GM12872 (cell line): Measurements from ENCODE around the gene GNAQ.

Experiments
- TF ChIP-seq, protein P1 (sequence below): IDR thresholded peaks from 3 replicates; pipeline ENCODE4 v1.5.1; 2011; ENCODE audit warnings: low read depth, mild to moderate bottlenecking, low read length, moderate library complexity; ENCODE audit not compliant: insufficient read depth

Gene GNAQ

DNA sequence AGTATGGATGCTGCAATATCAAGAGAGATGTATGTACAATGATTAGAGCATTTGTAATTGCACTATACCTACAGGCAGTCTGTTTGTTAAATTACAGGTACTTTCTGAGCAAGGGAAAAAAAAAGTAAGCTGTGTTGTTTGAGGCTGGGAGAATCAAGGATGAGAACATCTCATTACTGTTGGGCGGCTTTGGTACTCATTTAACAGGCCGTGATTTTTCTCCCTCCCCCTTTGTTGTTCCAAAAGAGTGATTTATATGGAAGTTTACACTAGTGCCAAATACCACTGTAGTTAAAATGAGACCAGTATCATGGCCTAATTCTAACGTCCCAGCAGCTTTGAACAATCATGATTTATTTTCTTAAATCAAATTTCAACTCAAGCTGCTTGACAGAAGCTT lies 312.3 kb downstream of the GNAQ start:
- TF ChIP-seq, protein P1, sequence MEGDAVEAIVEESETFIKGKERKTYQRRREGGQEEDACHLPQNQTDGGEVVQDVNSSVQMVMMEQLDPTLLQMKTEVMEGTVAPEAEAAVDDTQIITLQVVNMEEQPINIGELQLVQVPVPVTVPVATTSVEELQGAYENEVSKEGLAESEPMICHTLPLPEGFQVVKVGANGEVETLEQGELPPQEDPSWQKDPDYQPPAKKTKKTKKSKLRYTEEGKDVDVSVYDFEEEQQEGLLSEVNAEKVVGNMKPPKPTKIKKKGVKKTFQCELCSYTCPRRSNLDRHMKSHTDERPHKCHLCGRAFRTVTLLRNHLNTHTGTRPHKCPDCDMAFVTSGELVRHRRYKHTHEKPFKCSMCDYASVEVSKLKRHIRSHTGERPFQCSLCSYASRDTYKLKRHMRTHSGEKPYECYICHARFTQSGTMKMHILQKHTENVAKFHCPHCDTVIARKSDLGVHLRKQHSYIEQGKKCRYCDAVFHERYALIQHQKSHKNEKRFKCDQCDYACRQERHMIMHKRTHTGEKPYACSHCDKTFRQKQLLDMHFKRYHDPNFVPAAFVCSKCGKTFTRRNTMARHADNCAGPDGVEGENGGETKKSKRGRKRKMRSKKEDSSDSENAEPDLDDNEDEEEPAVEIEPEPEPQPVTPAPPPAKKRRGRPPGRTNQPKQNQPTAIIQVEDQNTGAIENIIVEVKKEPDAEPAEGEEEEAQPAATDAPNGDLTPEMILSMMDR: no peak

DNA sequence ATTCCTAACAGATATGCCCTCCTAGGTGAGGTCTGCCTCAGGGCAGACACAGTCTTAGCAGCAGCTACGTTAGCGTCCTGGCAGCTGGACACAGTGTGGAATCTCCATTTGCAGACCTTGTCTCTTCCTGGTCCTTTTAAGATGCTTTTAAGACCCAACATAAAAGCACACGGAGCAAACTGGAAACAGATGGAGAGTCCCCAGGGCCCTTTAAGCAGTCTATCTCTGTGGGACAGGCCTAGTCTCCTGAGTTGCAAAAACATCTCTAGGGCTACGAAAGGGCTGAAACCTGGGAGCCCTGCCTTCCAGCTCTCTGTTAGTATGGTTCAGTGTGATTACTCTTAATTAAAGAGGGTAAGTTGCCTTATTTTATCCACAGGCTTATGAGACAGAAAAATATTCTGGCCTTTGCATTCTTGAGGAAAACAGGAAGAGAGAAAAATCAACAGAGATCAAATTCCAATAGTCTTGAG lies 317.5 kb downstream of the GNAQ start:
- TF ChIP-seq, protein P1: no peak

DNA sequence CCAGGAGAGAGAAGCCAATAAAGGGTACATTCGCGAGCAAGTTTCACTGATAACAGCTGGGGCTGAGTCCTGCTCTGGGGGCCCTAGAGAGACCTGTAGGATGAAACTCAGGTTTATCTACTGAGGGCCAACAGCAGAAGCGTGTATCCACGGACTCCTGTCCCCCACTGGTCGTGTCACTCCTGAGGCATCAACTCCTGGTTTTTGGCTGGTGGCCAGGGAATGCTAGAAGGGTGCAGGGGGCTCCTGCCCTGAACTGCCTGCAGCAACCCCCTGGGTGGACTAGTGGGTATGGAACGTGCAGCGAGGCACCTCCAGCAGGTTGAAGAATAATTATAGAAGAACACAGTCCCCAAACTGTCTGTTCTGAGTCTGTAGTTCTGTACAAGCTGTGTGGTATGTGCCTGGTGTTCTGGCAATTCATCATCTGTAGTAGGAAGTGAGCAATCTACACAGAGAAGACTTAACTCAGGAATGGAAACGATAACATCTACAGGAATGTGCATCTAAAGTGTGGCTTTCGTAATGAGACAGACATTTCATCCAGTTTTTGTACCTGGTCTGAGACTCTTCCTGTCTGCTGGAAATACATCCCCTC lies 319.0 kb downstream of the GNAQ start:
- TF ChIP-seq, protein P1: no peak

DNA sequence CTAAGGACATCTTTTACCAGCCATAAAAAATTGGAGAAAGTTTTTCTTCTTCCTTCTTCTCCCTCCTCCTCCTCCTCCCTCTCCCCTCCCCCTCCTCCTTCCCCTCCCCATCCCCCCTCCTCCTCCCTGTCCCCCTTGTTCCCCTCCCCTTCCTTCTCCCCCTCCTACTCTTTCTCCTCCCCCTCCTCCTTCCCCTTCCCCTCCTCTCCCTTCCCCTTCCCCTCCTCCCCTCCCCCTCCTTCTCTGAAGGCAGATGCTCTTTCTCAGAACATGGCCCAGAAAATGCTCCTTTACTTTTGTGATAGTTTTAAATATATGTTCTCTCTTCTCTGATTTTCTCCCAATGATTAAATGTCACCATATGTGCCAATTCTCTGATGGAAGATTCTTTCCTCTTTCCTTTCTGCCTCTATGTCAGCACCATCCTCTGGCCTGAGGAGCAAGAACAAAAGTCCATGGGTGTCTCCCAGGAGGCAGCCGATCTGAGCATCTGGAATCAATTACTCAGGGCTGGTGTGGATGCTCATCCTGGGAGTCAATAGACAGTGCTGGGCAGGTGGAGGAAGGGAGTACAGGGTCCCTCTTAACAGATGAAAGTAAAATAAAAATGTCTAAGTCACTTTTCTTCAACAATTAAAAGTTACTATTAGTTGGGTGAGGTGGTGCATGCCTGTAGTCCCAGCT lies 320.5 kb downstream of the GNAQ start:
- TF ChIP-seq, protein P1: no peak

DNA sequence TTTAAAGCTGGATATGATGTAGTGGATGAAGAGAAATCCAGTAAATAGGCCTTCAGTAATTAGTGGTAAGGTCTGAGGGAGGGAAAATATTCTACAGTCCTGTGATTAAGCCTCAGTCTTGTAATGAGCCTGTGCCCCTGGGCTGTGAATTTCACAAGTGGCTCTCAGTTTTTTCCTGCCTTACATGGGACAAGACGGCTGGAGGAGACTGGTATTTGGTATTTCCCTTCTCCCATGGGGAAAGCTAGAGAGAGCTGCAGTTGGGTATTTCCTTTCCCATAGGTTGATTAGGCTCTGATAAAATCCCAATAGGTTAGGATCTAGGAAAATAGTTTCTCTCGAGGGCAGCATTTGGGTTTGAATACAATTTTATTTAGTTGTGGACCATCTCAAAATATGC lies 321.3 kb downstream of the GNAQ start:
- TF ChIP-seq, protein P1: no peak

DNA sequence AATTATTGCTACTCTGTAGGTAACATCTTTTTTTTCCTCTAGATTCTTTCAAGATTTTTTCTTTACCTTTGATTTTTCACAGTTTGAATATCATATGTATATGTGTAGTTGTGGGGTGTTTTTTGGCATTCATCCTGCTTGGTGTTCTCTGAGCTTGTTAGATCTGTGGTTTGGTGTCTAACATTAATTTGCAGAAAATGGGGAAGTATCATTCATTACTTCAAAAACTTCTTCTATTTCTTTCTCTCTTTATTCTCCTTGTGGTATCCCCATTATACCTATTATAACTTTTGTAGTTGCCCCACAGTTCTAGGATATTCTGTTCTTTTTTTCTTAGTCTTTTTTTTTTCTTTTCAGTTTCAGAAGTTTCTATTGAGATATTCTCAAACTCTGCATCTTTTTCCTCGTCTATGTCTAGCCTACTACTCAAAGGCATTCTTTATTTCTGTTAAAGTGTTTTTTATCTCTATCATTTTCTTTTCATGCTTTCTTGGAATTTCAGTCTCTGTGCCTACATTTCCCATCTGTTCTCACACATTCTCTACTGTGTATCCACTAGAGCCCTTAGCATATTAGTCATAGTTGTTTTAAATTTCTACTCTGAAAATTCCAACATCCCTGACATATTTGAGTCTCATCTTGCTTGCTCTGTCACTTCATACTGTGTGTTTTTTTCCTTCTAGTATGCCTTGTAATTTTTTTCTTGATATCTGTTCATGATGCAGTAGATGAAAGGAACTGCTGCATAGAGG lies 323.4 kb downstream of the GNAQ start:
- TF ChIP-seq, protein P1: no peak

DNA sequence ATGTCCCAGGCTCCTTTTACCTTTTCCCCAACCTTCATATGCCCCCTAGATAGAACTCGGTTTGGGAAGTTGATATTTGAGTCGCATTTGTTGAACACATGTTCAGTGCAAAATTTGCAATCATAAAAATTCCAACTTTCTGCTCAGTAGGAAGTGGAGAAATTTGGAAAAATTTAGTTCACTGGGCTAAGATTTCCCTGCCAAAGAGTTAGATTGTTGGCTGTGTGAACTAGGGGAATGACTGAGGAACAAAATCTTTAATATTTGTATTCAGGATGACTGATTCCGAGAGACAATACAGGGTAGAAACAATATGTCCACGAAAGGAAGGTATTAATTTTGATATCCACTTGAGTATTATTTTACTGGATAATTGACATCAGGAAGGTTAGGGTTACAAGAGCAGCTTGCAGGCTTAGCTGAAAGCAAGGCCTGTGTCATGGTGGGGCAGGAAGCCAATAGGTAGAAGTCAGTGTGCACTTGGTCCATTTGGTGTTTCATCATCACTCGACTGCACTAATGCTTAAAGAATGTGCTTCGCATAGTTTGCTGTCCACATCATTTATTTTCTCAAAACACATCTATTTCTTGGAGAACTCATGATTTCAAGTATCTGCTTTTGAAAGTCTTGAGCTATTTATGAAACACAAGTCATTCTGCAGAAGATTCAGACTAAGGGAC lies 324.1 kb downstream of the GNAQ start:
- TF ChIP-seq, protein P1: no peak
